HG02623 (cell line): ENCODE measurements around the gene THSD4.

Experiments used
- ATAC-seq: cut with Tn5 transposase; IDR thresholded peaks from one replicate; pipeline ENCODE4 v1.9.1; 2021; ENCODE audit warnings: moderate library complexity; ENCODE audit not compliant: unreplicated experiment

Gene THSD4

DNA sequence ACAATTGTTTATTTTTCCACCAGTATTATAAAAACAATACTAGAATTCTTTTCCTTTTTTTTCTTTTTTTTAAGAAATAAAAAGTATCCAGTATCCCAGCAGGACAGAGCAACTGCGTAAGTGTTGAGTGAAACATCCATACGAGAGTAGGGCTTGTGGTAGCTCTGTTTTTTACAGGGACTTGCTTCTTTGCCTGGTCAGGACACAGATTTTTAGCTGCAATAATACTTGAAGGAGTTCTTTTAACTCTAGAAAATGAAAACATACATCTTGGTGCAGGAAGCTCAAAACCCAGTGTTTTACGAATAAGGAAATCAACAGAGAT lies 397.4 kb downstream of the THSD4 start:
- ATAC-seq, result no peak

DNA sequence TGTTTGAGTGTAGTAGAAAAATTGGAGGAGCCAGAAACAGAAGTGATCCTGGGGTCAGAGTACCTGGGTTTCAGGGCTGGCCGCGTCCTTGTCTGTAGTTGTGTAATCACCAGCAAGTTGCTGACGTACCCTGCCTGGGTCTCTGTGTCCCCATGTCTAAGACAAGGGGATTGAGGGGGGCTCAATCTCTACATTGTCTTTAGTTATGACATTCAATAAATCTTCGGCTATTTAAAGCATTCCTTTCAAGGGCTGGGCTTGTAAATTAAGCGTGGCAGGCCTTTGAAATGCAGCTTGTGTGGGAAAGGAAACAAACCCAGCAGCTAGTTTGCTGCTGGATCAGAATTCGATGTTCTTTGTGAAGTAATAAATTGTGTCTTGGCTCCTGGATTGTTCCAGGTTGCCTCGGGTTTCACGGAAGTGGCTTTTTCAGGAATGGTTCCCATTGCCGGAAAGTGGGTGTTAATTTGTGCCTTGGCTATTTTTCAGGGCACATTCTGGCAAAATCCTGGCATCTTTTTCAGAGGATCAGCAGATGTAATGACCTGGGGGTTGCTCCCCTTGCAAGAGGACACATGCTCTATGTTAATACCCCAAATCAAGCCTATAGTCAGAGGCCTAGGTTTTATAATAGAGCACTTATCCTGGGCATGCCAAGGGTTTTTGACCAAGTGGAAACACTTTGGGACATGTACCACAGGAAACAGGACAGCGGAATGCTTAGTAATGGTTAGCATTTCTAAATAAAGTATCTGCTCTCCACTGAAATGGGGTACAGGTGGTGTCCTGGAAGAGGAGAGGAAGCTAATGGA lies 400.3 kb downstream of the THSD4 start:
- no peak for ATAC-seq

- ATAC-seq, result no peak
These were observed 402.5 kb downstream of the THSD4 start for GRCh38 chr15:71517751-71518150.

- ATAC-seq, result no peak
These were observed 403.4 kb downstream of the THSD4 start for GRCh38 chr15:71518661-71519060.

- no peak for ATAC-seq
These were observed 411.0 kb downstream of the THSD4 start for GRCh38 chr15:71526060-71526820.

DNA sequence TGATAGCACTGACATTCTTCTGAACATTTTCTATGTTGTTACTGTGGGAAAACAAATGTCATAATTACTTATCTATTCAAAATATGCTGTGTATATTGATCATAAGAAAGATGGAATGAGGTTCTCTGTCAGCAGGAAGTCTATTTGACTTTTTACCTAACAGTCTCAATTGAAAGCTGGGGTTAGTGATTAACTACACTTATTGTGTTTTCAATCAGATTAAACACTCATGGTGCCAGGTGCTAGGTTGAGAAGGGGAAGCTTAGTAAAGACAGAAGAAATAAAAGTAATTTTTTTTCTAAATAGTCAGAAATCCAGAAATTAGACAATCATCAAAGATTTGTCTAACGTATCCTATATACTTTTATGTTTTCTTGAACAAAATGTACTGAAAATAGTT lies 414.1 kb downstream of the THSD4 start:
- ATAC-seq, result no peak

DNA sequence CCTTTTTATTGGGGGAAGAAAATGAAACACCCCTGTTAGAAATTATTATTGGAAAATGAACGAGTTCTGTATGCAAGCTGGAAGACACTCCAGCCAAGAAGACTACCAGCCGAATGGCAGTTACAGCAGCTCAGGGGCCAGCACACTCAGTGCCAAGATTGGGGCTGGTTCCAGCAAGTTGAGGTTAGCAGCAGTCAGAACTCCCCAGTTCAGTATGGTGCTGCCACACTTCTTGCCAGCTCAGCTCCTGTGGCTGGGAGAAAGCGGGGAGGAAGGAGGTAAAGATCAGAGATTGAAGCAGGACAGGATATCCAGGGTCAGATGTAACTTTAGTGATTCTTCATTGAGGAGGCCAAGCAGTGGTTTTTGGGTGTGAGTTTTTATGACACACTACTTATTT lies 414.8 kb downstream of the THSD4 start:
- ATAC-seq, result no peak

GRCh38 chr15:71532994-71533393 lies 417.7 kb downstream of the THSD4 start:
- ATAC-seq, result no peak

DNA sequence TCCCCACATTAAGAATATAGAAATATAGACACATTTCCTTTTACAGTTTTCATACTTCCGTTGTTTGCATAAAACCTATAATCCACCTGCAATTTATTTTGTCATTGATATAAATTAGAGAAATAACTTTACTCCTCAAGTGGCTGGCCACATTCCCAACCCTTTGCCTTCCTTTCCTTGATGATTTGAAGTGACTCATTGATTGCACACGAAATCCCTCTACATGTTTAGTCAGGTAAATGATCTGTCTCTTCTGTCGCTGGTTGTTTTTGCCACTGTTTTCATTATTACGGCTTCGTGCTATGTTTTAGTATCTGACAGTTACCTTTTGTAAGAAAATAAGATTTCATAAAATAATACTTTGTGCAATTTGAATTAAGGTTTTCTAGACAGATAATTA lies 422.9 kb downstream of the THSD4 start:
- no peak for ATAC-seq

- no peak for ATAC-seq
These were observed 426.5 kb downstream of the THSD4 start for GRCh38 chr15:71541746-71542145.

DNA sequence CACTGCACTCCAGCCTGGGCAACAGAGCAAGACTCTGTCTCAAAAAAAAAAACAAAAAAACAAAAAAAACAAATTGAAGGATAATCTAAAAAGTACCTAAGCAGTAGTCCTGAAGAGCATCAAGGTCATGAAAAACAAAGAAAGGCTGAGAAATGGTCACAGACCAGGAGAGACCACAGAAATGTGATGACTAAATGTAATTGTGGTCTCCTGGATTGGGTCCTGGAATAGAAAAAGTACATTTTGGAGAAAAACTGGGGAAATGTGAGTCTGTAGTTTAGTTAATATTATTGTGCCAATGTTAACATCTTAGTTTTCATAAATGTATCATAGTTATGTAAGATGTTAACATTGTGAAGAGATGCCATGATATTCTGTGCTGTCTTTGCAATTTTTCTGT lies 427.6 kb downstream of the THSD4 start:
- ATAC-seq, result no peak

GRCh38 chr15:71543413-71543812 lies 428.1 kb downstream of the THSD4 start:
- ATAC-seq, result no peak

DNA sequence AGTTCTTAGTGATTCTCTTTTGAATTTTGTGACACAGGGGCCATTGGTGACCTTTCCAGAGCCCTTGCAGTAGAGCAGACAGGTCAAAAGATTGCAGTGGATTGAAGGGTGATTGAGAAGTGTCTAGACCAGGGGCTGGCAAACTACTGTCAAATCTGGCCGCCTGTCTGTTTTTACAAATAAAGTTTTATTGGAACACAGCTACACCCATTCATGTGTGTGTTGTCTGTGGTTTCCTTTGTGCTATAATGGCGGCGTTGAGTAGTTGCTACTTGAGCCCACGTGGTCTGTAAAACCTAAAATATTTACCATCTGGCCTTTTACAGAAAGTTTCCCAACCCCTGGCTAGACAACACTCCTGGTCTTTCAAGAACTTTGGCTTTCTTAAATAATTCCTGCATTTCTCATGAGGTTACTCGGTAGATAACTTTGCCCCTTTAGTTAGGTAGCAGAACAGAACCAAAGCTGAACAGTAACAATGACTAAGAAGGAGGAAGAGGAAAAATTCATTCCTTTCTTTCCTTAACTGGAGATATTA lies 430.0 kb downstream of the THSD4 start:
- no peak for ATAC-seq

GRCh38 chr15:71545923-71546322 lies 430.7 kb downstream of the THSD4 start:
- ATAC-seq, result no peak

DNA sequence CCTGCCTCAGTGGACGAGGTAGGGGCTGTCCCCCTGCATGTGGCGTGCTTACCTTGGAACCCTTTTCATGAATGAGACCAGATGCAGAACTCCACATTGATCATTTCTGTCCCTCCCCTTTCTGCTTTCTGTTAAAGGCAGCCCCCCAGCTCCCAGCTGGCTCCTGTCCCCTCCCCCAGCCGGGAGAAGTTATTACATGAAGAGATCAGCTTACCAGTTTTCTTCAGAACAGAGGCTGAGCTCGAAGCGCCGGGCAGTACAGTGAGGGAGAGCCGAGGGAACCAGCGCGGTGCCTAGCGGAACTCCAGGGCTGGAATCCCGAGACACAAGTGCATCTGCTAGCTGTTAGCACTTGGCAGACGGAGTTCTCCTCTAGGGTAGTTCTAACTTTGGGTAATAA lies 431.7 kb downstream of the THSD4 start:
- no peak for ATAC-seq

- ATAC-seq, result no peak
These were observed 433.1 kb downstream of the THSD4 start for GRCh38 chr15:71548401-71548807.

DNA sequence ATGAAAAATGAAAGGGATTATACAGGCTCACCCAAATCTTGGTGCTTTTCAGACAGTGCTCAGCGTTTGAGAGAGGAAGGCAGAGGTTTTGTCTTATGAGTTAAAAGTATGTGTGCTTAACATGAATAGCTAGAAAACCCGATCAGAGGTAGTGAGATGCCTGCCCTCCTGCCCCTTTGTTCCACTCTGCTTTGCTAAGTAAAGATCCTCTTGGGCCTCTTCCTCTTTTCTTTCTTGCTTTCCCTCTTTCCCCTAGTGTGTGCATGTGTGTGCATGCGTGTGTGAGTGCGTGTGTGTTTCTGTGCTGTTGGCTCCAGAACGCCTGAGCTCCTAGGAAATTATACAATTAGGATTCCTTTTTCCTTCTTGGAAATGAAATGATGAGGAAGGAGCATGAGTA lies 433.8 kb downstream of the THSD4 start:
- ATAC-seq, result no peak

DNA sequence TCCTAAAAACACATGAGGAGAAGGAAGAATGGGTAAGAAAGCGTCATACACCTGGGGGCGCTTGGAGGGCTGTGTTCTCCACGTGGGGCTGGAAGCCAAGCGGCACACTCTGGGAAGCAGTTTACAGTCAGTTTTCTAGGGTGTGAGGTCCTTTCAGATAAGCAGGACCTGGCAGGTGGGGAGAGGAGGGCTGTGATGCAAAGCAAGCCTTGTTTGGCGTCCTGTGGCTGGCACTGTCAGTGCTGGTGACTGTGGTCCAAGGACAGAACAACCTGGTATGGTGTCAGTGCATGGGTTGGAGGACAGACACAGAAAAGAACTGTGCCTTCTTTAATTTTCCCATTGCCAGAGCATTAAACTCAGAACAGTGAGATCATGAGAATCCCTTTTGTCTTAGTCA lies 434.4 kb downstream of the THSD4 start:
- no peak for ATAC-seq

DNA sequence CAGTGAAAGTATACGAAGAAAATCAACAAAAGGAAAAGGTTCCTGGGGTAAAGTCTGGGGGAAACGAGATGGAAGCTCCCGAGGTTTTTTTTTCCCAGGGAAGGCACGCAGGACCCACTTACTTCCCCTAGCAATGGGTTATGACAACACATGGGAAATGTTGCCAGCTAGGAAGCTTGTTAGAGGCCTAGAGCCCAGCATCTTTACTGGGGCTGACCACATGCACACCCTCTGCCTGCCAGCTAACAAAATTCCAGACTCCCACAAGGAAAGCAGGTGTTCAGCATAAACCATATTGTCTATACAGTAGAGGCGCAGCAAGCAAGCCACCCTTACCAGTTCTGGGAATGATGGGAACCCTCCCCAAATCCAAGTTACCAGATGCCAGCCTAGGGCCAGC lies 436.3 kb downstream of the THSD4 start:
- ATAC-seq, result no peak

- no peak for ATAC-seq
These were observed 443.8 kb downstream of the THSD4 start for GRCh38 chr15:71559098-71559497.

DNA sequence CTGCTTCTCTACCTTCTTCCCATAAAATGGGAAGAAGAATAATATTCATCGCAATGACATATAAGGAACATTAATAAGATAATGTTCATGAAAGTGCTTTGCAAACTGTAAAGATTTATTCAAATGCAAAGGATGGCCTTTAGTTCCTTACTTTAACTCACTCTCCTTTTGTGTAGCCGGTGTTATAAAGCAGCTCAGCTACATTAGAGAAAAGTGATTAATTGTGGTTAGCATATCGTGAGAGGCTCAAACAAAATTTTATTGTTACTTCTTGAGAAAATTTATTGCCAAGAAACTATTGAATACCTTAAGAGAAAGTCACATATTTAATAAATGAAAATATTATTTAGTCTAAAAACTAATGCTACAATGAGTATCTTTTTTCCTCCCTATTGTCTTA lies 444.3 kb downstream of the THSD4 start:
- no peak for ATAC-seq

DNA sequence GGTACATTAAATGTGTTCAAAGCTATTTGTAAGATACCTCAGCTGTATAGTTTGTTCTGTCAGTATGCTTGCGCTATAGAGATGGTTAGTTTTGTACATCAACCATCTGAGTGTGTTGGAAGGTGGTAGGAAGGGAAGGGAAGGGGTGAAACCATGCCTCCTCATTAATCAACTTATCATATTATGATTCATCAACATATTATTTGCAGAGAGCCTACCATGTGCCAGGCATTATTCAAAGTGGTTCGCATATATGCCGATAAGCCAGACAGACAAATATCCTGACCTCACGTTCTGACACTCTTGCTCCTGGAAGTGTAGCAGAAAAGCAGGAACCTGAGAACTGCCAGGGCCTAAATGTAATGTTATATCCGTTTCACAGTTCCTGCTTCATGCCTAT lies 447.0 kb downstream of the THSD4 start:
- ATAC-seq, result no peak
